GM12878 (cell line): ENCODE data around the gene ASTL. TPM values are rescaled to one million over a fixed set of nuclear protein-coding genes. Genes with fewer than 3 reads are reported as not detected.

Experiments
- BHLHE40 ChIP-seq, 2 experiments: fragments of 450-650 bp in 1 of 2; IDR thresholded peaks; 2 replicates each; pipeline ENCODE4 v1.6.1; 2011 to 2017; ENCODE audit warnings: low read depth in 2 of 2, borderline replicate concordance in 1 of 2, improper control_type of control experiment in 1 of 2, low read length in 1 of 2, mild to moderate bottlenecking in 1 of 2
- BRCA1 ChIP-seq: IDR thresholded peaks from 2 replicates; pipeline ENCODE4 v1.6.1; 2011; ENCODE audit warnings: low read depth, low read length, improper control_type of control experiment
- CREM ChIP-seq: IDR thresholded peaks from 2 replicates; pipeline ENCODE4 v1.6.1; 2014; ENCODE audit warnings: antibody characterized with exemption, low read depth
- EZH2 ChIP-seq: IDR thresholded peaks from 2 replicates; pipeline ENCODE4 v1.6.1; 2012; ENCODE audit warnings: low read depth, mild to moderate bottlenecking, control low read depth, inconsistent platforms, low read length, borderline replicate concordance; ENCODE audit not compliant: control insufficient read depth
- IKZF2 ChIP-seq, 2 experiments: fragments of 450-650 bp; IDR thresholded peaks; 2 replicates each; pipeline ENCODE4 v1.6.1; 2017; ENCODE audit warnings: mild to moderate bottlenecking in 2 of 2, moderate library complexity in 2 of 2
- NFYA ChIP-seq: IDR thresholded peaks from 2 replicates; pipeline ENCODE4 v1.6.1; 2011; ENCODE audit warnings: low read depth, mild to moderate bottlenecking, low read length, improper control_type of control experiment, borderline replicate concordance
- NR2C1 ChIP-seq: fragments of 450-650 bp; IDR thresholded peaks from 2 replicates; pipeline ENCODE4 v1.6.1; 2017; ENCODE audit warnings: antibody characterized with exemption, mild to moderate bottlenecking, moderate library complexity
- NR2C2 ChIP-seq: IDR thresholded peaks from 2 replicates; pipeline ENCODE4 v1.6.1; 2011; ENCODE audit warnings: borderline replicate concordance, low read depth; ENCODE audit not compliant: control insufficient read depth, insufficient read length
- NR2F1 ChIP-seq: fragments of 450-650 bp; conservative IDR thresholded peaks from 2 replicates; pipeline ENCODE4 v1.6.1; 2017; ENCODE audit warnings: mild to moderate bottlenecking
- POU2F2 ChIP-seq: IDR thresholded peaks from 3 replicates; pipeline ENCODE4 v1.6.1; 2011; ENCODE audit warnings: low read depth, mild to moderate bottlenecking, low read length, borderline replicate concordance
- RAD51 ChIP-seq: fragments of 450-650 bp; IDR thresholded peaks from 2 replicates; pipeline ENCODE4 v1.6.1; 2016; ENCODE audit warnings: moderate library complexity, mild to moderate bottlenecking, inconsistent platforms
- RB1 ChIP-seq: fragments of 450-650 bp; formaldehyde crosslinking; IDR thresholded peaks from 2 replicates; pipeline ENCODE4 v1.6.1; 2017; ENCODE audit warnings: mild to moderate bottlenecking, borderline replicate concordance
- RBBP5 ChIP-seq: fragments of 200-600 bp; sonication (generic); conservative IDR thresholded peaks from 2 replicates; pipeline ENCODE4 v1.6.1; 2016
- SMC3 ChIP-seq: IDR thresholded peaks from 2 replicates; pipeline ENCODE4 v1.6.1; 2011; ENCODE audit warnings: low read length, improper control_type of control experiment, borderline replicate concordance
- TARDBP ChIP-seq: IDR thresholded peaks from 2 replicates; pipeline ENCODE4 v1.6.1; 2016; ENCODE audit warnings: borderline replicate concordance
- TCF3 ChIP-seq: IDR thresholded peaks from 2 replicates; pipeline ENCODE4 v1.6.1; 2012; ENCODE audit warnings: low read depth, mild to moderate bottlenecking, low read length, borderline replicate concordance; ENCODE audit not compliant: insufficient read depth
- TCF7 ChIP-seq: IDR thresholded peaks from 2 replicates; pipeline ENCODE4 v1.6.1; 2014; ENCODE audit warnings: antibody characterized with exemption, borderline replicate concordance
- ZSCAN29 ChIP-seq: fragments of 450-650 bp; IDR thresholded peaks from 2 replicates; pipeline ENCODE4 v1.6.1; 2017; ENCODE audit warnings: mild to moderate bottlenecking, moderate library complexity
- polyA plus RNA-seq, 11 experiments: library from polyadenylated mRNA; depleted of rRNA in 4 of 11; unstranded in 6 of 11; stranded (reverse) in 5 of 11; fragments of >200 nt; fragmentation: Nextera tagmentation in 4 of 11; fragmentation: Illumina TruSeq in 1 of 11; extraction: Ambion mirVana in 4 of 11; extraction: Trizol in 1 of 11; gene quantifications; 1 replicate in 1 of 11; 2 replicates in 10 of 11; pipeline versions ENCODE4 v1.2.1 to v1.2.3, GENCODE V29; 2011 to 2016; ENCODE audit warnings: inconsistent platforms in 2 of 11, missing spikeins in 2 of 11, low read depth in 1 of 11
- total RNA-seq, 4 experiments: library from RNA; depleted of rRNA in 3 of 4; stranded (reverse); fragments of >200 nt in 3 of 4; fragmentation: Illumina TruSeq in 1 of 4; extraction: Trizol in 1 of 4; gene quantifications; 2 replicates each; pipeline versions ENCODE4 v1.2.1 to v1.2.3, GENCODE V29; 2013 to 2021
- TF ChIP-seq, protein P1 (sequence below): fragments of 450-650 bp; formaldehyde crosslinking; IDR thresholded peaks from 2 replicates; pipeline ENCODE4 v1.4.0; 2022; ENCODE audit warnings: mild to moderate bottlenecking, moderate library complexity
- TF ChIP-seq, protein P2 (sequence below): fragments of 450-650 bp; IDR thresholded peaks from 2 replicates; pipeline ENCODE4 v1.6.1; 2017; ENCODE audit warnings: antibody characterized with exemption, mild to moderate bottlenecking, moderate library complexity
- TF ChIP-seq, protein P3 (sequence below): fragments of 450-650 bp; IDR thresholded peaks from 2 replicates; pipeline ENCODE4 v1.6.1; 2016; ENCODE audit warnings: mild to moderate bottlenecking
- TF ChIP-seq, protein P4 (sequence below): IDR thresholded peaks from 2 replicates; pipeline ENCODE4 v1.6.1; 2011; ENCODE audit warnings: low read depth, mild to moderate bottlenecking, low read length, moderate library complexity, borderline replicate concordance; ENCODE audit errors: extremely low read depth
- TF ChIP-seq, protein P5 (sequence below): fragments of 450-650 bp; IDR thresholded peaks from 2 replicates; pipeline ENCODE4 v1.6.1; 2014; ENCODE audit warnings: mild to moderate bottlenecking

ASTL gene
- total and polyA plus RNA-seq, 10 of the 15 experiments (the other 5 are each of a cell fraction or from before 2014, with no cell fraction given) = 0.18 to 1.0 (median 0.38) TPM; not detected in 4

DNA sequence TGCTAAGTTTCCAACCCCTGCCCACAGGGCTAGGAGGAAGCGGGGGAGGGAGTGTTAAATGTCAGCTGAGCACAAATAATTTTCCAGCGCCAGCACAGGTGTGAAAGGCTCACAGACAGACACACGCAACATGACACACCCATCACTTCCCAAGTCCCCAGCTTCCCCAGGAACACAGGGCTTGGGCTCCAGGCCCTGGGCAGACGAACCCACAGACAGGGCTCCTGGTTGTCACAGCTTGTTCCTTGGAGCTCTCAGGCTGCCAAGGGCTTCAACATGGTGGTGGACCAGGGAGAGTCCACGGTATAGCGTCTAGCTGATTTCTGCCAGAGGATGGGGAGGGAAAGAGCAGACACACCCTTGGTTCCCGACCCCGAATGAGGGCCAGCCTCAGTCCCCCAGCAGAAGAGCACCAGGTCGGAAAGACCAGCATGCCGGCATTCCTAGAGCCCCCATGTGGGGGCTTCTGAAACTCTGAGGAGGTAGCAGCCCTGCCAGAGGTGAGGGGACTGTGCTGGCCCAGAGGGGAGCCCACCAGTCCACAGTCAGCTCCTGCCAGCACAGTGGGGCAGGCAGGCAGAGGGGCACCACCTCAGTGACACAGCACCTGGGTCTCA is 5.0 kb upstream of the ASTL start (continued):
- TF ChIP-seq, protein P1, sequence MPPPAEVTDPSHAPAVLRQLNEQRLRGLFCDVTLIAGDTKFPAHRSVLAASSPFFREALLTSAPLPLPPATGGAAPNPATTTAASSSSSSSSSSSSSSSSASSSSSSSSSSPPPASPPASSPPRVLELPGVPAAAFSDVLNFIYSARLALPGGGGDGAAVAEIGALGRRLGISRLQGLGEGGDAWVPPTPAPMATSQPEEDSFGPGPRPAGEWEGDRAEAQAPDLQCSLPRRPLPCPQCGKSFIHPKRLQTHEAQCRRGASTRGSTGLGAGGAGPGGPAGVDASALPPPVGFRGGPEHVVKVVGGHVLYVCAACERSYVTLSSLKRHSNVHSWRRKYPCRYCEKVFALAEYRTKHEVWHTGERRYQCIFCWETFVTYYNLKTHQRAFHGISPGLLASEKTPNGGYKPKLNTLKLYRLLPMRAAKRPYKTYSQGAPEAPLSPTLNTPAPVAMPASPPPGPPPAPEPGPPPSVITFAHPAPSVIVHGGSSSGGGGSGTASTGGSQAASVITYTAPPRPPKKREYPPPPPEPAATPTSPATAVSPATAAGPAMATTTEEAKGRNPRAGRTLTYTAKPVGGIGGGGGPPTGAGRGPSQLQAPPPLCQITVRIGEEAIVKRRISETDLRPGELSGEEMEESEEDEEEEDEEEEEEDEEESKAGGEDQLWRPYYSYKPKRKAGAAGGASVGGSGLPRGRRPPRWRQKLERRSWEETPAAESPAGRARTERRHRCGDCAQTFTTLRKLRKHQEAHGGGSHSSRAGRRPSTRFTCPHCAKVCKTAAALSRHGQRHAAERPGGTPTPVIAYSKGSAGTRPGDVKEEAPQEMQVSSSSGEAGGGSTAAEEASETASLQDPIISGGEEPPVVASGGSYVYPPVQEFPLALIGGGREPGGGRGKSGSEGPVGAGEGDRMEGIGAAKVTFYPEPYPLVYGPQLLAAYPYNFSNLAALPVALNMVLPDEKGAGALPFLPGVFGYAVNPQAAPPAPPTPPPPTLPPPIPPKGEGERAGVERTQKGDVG (CRISPR knock-in tag) = no peak
- TF ChIP-seq NR2C2 (no peak), CREM (no peak), TCF7 (no peak), RBBP5 (no peak), IKZF2 (IDR thresholded peaks at IDR 0.05) (no peak), BRCA1 (no peak), POU2F2 (peak; percentile 69; the same call in 1 of the 3 replicates), EZH2 (no peak), RAD51 (no peak), NR2F1 (no peak), NR2C1 (no peak), TARDBP (no peak), BHLHE40 (IDR thresholded peaks at IDR 0.05; ENCODE audit: borderline replicate concordance in 1 of 2, low read depth in 2 of 2, low read length in 1 of 2) (no peak; a peak in 1 of 4 replicates), ZSCAN29 (no peak; the same call in 1 of the 2 replicates), NFYA (no peak), TCF3 (no peak; the same call in 1 of the 2 replicates), SMC3 (no peak), RB1 (no peak)
- TF ChIP-seq, protein P2, sequence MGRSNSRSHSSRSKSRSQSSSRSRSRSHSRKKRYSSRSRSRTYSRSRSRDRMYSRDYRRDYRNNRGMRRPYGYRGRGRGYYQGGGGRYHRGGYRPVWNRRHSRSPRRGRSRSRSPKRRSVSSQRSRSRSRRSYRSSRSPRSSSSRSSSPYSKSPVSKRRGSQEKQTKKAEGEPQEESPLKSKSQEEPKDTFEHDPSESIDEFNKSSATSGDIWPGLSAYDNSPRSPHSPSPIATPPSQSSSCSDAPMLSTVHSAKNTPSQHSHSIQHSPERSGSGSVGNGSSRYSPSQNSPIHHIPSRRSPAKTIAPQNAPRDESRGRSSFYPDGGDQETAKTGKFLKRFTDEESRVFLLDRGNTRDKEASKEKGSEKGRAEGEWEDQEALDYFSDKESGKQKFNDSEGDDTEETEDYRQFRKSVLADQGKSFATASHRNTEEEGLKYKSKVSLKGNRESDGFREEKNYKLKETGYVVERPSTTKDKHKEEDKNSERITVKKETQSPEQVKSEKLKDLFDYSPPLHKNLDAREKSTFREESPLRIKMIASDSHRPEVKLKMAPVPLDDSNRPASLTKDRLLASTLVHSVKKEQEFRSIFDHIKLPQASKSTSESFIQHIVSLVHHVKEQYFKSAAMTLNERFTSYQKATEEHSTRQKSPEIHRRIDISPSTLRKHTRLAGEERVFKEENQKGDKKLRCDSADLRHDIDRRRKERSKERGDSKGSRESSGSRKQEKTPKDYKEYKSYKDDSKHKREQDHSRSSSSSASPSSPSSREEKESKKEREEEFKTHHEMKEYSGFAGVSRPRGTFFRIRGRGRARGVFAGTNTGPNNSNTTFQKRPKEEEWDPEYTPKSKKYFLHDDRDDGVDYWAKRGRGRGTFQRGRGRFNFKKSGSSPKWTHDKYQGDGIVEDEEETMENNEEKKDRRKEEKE = no peak
- TF ChIP-seq, protein P3, sequence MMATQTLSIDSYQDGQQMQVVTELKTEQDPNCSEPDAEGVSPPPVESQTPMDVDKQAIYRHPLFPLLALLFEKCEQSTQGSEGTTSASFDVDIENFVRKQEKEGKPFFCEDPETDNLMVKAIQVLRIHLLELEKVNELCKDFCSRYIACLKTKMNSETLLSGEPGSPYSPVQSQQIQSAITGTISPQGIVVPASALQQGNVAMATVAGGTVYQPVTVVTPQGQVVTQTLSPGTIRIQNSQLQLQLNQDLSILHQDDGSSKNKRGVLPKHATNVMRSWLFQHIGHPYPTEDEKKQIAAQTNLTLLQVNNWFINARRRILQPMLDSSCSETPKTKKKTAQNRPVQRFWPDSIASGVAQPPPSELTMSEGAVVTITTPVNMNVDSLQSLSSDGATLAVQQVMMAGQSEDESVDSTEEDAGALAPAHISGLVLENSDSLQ = no peak
- TF ChIP-seq, protein P4, sequence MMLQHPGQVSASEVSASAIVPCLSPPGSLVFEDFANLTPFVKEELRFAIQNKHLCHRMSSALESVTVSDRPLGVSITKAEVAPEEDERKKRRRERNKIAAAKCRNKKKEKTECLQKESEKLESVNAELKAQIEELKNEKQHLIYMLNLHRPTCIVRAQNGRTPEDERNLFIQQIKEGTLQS = no peak
- TF ChIP-seq, protein P5, sequence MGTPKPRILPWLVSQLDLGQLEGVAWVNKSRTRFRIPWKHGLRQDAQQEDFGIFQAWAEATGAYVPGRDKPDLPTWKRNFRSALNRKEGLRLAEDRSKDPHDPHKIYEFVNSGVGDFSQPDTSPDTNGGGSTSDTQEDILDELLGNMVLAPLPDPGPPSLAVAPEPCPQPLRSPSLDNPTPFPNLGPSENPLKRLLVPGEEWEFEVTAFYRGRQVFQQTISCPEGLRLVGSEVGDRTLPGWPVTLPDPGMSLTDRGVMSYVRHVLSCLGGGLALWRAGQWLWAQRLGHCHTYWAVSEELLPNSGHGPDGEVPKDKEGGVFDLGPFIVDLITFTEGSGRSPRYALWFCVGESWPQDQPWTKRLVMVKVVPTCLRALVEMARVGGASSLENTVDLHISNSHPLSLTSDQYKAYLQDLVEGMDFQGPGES = no peak
